ENCODE results near the gene MCEE. TPM values are rescaled to one million over a fixed set of nuclear protein-coding genes. Genes with fewer than 3 reads are reported as not detected.

The MCEE gene
- total and polyA plus RNA-seq, 2 donors: 18.0 to 28.9 TPM

GRCh38 chr2:71066856-71067255 is 63.2 kb downstream of the MCEE start:
- peaks cover 0 to 8% of the 10 kb centered on the region in 2 donors for H3K9me3 ChIP-seq (ENCODE audit: control insufficient read depth in 2 of 2, insufficient read depth in 1 of 2, low read length in 1 of 2)
- peaks cover 9 to 31% of the 10 kb centered on the region in 2 donors for H3K4me1 ChIP-seq (ENCODE audit: control insufficient read depth in 2 of 2, insufficient read depth in 2 of 2, low read length in 2 of 2)
- peaks cover 0 to 4% of the 10 kb centered on the region in 2 donors for H3K36me3 ChIP-seq (ENCODE audit: control insufficient read depth in 2 of 2, insufficient read depth in 2 of 2, low read length in 1 of 2)
- 97% methylated on average over 3 of the region's 3 CpGs for WGBS
- H3K4me3 ChIP-seq (ENCODE audit: low read length in 2 of 2): no peak overlapping the region
- peak in 1 of 9 donors; percentile 2 for DNase-seq (ENCODE audit: low read depth in 6 of 9, low spot score in 9 of 9)
- no peaks in the 10 kb centered on the region for H3K27me3 ChIP-seq (ENCODE audit: control insufficient read depth in 2 of 2, insufficient read depth in 1 of 2, low read length in 1 of 2)
- no peak overlapping the region for H3K27ac ChIP-seq (ENCODE audit: low read depth in 1 of 2, low read length in 1 of 2)

GRCh38 chr2:71064754-71065621 is 65.0 kb downstream of the MCEE start:
- H3K4me3 ChIP-seq (ENCODE audit: low read length in 2 of 2): no peak overlapping the region
- H3K36me3 ChIP-seq (ENCODE audit: control insufficient read depth in 2 of 2, insufficient read depth in 2 of 2, low read length in 1 of 2): no peaks in the 10 kb centered on the region
- DNase-seq (ENCODE audit: low read depth in 6 of 9, low spot score in 9 of 9): no peak
- peak overlapping the region; percentile 2 to 33 for H3K27ac ChIP-seq (ENCODE audit: low read depth in 1 of 2, low read length in 1 of 2)
- H3K27me3 ChIP-seq (ENCODE audit: control insufficient read depth in 2 of 2, insufficient read depth in 1 of 2, low read length in 1 of 2): no peaks in the 10 kb centered on the region
- peaks cover 7 to 18% of the 10 kb centered on the region in 2 donors for H3K4me1 ChIP-seq (ENCODE audit: control insufficient read depth in 2 of 2, insufficient read depth in 2 of 2, low read length in 2 of 2)
- H3K9me3 ChIP-seq (ENCODE audit: control insufficient read depth in 2 of 2, insufficient read depth in 1 of 2, low read length in 1 of 2): peaks cover 0 to 8% of the 10 kb centered on the region in 2 donors
- WGBS: 76% methylated on average over 7 of the region's 7 CpGs

GRCh38 chr2:71064110-71064611 is 65.9 kb downstream of the MCEE start:
- no peak overlapping the region for H3K4me3 ChIP-seq (ENCODE audit: low read length in 2 of 2)
- H3K4me1 ChIP-seq (ENCODE audit: control insufficient read depth in 2 of 2, insufficient read depth in 2 of 2, low read length in 2 of 2): peaks cover 5 to 12% of the 10 kb centered on the region in 2 donors
- H3K27ac ChIP-seq (ENCODE audit: low read depth in 1 of 2, low read length in 1 of 2): peak overlapping the region in 1 of 2 donors; percentile 55
- WGBS: 80% methylated on average over 9 of the region's 9 CpGs
- H3K27me3 ChIP-seq (ENCODE audit: control insufficient read depth in 2 of 2, insufficient read depth in 1 of 2, low read length in 1 of 2): no peaks in the 10 kb centered on the region
- DNase-seq (ENCODE audit: low read depth in 6 of 9, low spot score in 9 of 9): no peak
- H3K36me3 ChIP-seq (ENCODE audit: control insufficient read depth in 2 of 2, insufficient read depth in 2 of 2, low read length in 1 of 2): no peaks in the 10 kb centered on the region
- H3K9me3 ChIP-seq (ENCODE audit: control insufficient read depth in 2 of 2, insufficient read depth in 1 of 2, low read length in 1 of 2): peaks cover 0 to 8% of the 10 kb centered on the region in 2 donors

- peaks cover 0 to 1% of the 10 kb centered on the region in 2 donors for H3K9me3 ChIP-seq (ENCODE audit: control insufficient read depth in 2 of 2, insufficient read depth in 1 of 2, low read length in 1 of 2)
- H3K4me3 ChIP-seq (ENCODE audit: low read length in 2 of 2): no peak overlapping the region
- H3K36me3 ChIP-seq (ENCODE audit: control insufficient read depth in 2 of 2, insufficient read depth in 2 of 2, low read length in 1 of 2): no peaks in the 10 kb centered on the region
- 97% methylated on average over 1 of the region's 1 CpG for WGBS
- DNase-seq (ENCODE audit: low read depth in 6 of 9, low spot score in 9 of 9): no peak
- H3K27me3 ChIP-seq (ENCODE audit: control insufficient read depth in 2 of 2, insufficient read depth in 1 of 2, low read length in 1 of 2): no peaks in the 10 kb centered on the region
- H3K27ac ChIP-seq (ENCODE audit: low read depth in 1 of 2, low read length in 1 of 2): no peak overlapping the region
- H3K4me1 ChIP-seq (ENCODE audit: control insufficient read depth in 2 of 2, insufficient read depth in 2 of 2, low read length in 2 of 2): peaks cover 3 to 7% of the 10 kb centered on the region in 2 donors
Observed at GRCh38 chr2:71063216-71063615, 66.8 kb downstream of the MCEE start.

- H3K27me3 ChIP-seq (ENCODE audit: control insufficient read depth in 2 of 2, insufficient read depth in 1 of 2, low read length in 1 of 2): no peaks in the 10 kb centered on the region
- H3K9me3 ChIP-seq (ENCODE audit: control insufficient read depth in 2 of 2, insufficient read depth in 1 of 2, low read length in 1 of 2): no peaks in the 10 kb centered on the region
- H3K4me1 ChIP-seq (ENCODE audit: control insufficient read depth in 2 of 2, insufficient read depth in 2 of 2, low read length in 2 of 2): no peaks in the 10 kb centered on the region
- DNase-seq (ENCODE audit: low read depth in 6 of 9, low spot score in 9 of 9): no peak
- H3K36me3 ChIP-seq (ENCODE audit: control insufficient read depth in 2 of 2, insufficient read depth in 2 of 2, low read length in 1 of 2): no peaks in the 10 kb centered on the region
- H3K27ac ChIP-seq (ENCODE audit: low read depth in 1 of 2, low read length in 1 of 2): no peak overlapping the region
- 93% methylated on average over 3 of the region's 3 CpGs for WGBS
- no peak overlapping the region for H3K4me3 ChIP-seq (ENCODE audit: low read length in 2 of 2)
Observed at GRCh38 chr2:71060871-71061270, 69.2 kb downstream of the MCEE start.

- H3K27ac ChIP-seq (ENCODE audit: low read depth in 1 of 2, low read length in 1 of 2): no peak overlapping the region
- no peaks in the 10 kb centered on the region for H3K36me3 ChIP-seq (ENCODE audit: control insufficient read depth in 2 of 2, insufficient read depth in 2 of 2, low read length in 1 of 2)
- no peaks in the 10 kb centered on the region for H3K4me1 ChIP-seq (ENCODE audit: control insufficient read depth in 2 of 2, insufficient read depth in 2 of 2, low read length in 2 of 2)
- no peaks in the 10 kb centered on the region for H3K9me3 ChIP-seq (ENCODE audit: control insufficient read depth in 2 of 2, insufficient read depth in 1 of 2, low read length in 1 of 2)
- no peak for DNase-seq (ENCODE audit: low read depth in 6 of 9, low spot score in 9 of 9)
- H3K4me3 ChIP-seq (ENCODE audit: low read length in 2 of 2): no peak overlapping the region
- 96% methylated on average over 2 of the region's 2 CpGs for WGBS
- no peaks in the 10 kb centered on the region for H3K27me3 ChIP-seq (ENCODE audit: control insufficient read depth in 2 of 2, insufficient read depth in 1 of 2, low read length in 1 of 2)
Observed at GRCh38 chr2:71060211-71060610, 69.8 kb downstream of the MCEE start.

Other genes starting within 250 kb of the MCEE start
- not detected for gene VAX2, start 229.7 kb downstream of the MCEE start, total RNA-seq
- 0.14 TPM for gene VAX2, start 229.7 kb downstream of the MCEE start, polyA plus RNA-seq
- 0.19 TPM for gene ATP6V1B1, start 194.3 kb downstream of the MCEE start, total RNA-seq
- 1.4 TPM for gene ATP6V1B1, start 194.3 kb downstream of the MCEE start, polyA plus RNA-seq
- gene ANKRD53, start 151.6 kb downstream of the MCEE start, total RNA-seq: 0.14 TPM
- gene ANKRD53, start 151.6 kb downstream of the MCEE start, polyA plus RNA-seq: 0.71 TPM
- 11.9 TPM for gene TEX261, start 135.4 kb downstream of the MCEE start, total RNA-seq
- 14.8 TPM for gene TEX261, start 135.4 kb downstream of the MCEE start, polyA plus RNA-seq
- gene NAGK, start 61.6 kb downstream of the MCEE start, total RNA-seq: 93.2 TPM
- 206 TPM for gene NAGK, start 61.6 kb downstream of the MCEE start, polyA plus RNA-seq
- 26.3 TPM for gene MPHOSPH10, start 405 bp upstream of the MCEE start, total RNA-seq
- gene MPHOSPH10, start 405 bp upstream of the MCEE start, polyA plus RNA-seq: 42.2 TPM
- 3.0 TPM for gene PAIP2B, start 96.9 kb upstream of the MCEE start, total RNA-seq
- gene PAIP2B, start 96.9 kb upstream of the MCEE start, polyA plus RNA-seq: 2.2 TPM
- gene ZNF638, start 201.6 kb upstream of the MCEE start, total RNA-seq: 149 TPM
- 210 TPM for gene ZNF638, start 201.6 kb upstream of the MCEE start, polyA plus RNA-seq

Data from thymus (tissue), 11 donors.